HepG2 (cell line): Measurements from ENCODE around the gene MCAT. TPM values are rescaled to one million over a fixed set of nuclear protein-coding genes. Genes with fewer than 3 reads are reported as not detected.
A peak's percentile ranks its signal among the peaks of the same experiment; 100 is the strongest.

ENCODE experiments used
- ATAC-seq: fragments of 200-7000 bp; cut with Tn5 transposase; 3 replicates; pipeline ENCODE4 v1.9.1; 2020; ENCODE audit warnings: mild to moderate bottlenecking, moderate library complexity
- BruUV-seq: library from RNA; stranded (reverse); fragments of 400-500 nt; replicated peaks from 2 replicates; lab custom pipeline; 2021; lab: Mats Ljungman, UMichigan
- CTCF ChIA-PET: fragments of 300-600 bp; formaldehyde crosslinking; extraction: SDS; loops from one replicate; lab custom pipeline; 2021; ENCODE audit warnings: low total read pairs, inconsistent platforms, low intra/inter-chr PET ratio; lab: Yijun Ruan, JAX
- POLR2A ChIA-PET: fragments of 350-600 bp; sonication (Branson Sonifier 250); formaldehyde crosslinking; loops from one replicate; lab custom pipeline; 2020; ENCODE audit warnings: antibody characterized with exemption, inconsistent platforms; lab: Yijun Ruan, JAX
- DNase-seq: peaks from one replicate; pipeline ENCODE4 v3.0.0-alpha.2; 2015; ENCODE audit warnings: low spot score
- FAIRE-seq: peaks from 3 replicates; lab custom pipeline; 2011; peaks lifted over from hg19 to GRCh38; lab: Jason Lieb, UNC
- H2AFZ ChIP-seq: one replicate; pipeline ENCODE4 v1.6.1; 2011; ENCODE audit warnings: low read length, inconsistent platforms
- H3K27ac ChIP-seq: fragments of 300-600 bp; 3 replicates; pipeline ENCODE4 v1.8.0; 2011; ENCODE audit warnings: mixed run types, mild to moderate bottlenecking, mixed read lengths, low read length, inconsistent platforms; ENCODE audit not compliant: insufficient read depth; ENCODE audit errors: extremely low read length
- H3K27me3 ChIP-seq, 2 experiments: fragments of 200-600 bp in 1 of 2; 2 replicates in 1 of 2; 3 replicates in 1 of 2; pipeline versions ENCODE4 v1.6.0 to v1.8.0; 2011; ENCODE audit warnings: low read length in 2 of 2, mild to moderate bottlenecking in 2 of 2, moderate library complexity in 2 of 2, inconsistent platforms in 1 of 2; ENCODE audit not compliant: insufficient read depth in 2 of 2, control insufficient read depth in 1 of 2
- H3K36me3 ChIP-seq, 2 experiments: fragments of 200-600 bp in 1 of 2; replicated peaks in 1 of 2; 2 replicates in 1 of 2; 3 replicates in 1 of 2; pipeline versions ENCODE4 v1.5.1 to v1.8.0; 2011; ENCODE audit warnings: low read length in 2 of 2, inconsistent platforms in 1 of 2; ENCODE audit not compliant: insufficient read depth in 2 of 2, control insufficient read depth in 1 of 2
- H3K4me1 ChIP-seq: 2 replicates; pipeline ENCODE4 v1.5.1; 2012; ENCODE audit warnings: low read length, inconsistent platforms; ENCODE audit not compliant: insufficient read depth
- H3K4me2 ChIP-seq: 2 replicates; pipeline ENCODE4 v1.6.0; 2011; ENCODE audit warnings: low read depth, low read length, inconsistent platforms
- H3K4me3 ChIP-seq, 3 experiments: fragments of 200-600 bp in 1 of 3; sonication (generic), shearing (Covaris generic) in 1 of 3; replicated peaks in 1 of 3; 2 replicates each; pipeline ENCODE4 v1.5.1; 2011 to 2016; ENCODE audit warnings: low read length in 3 of 3, inconsistent platforms in 2 of 3, low read depth in 2 of 3, mild to moderate bottlenecking in 2 of 3, control low read depth in 1 of 3, mixed read lengths in 1 of 3; ENCODE audit not compliant: insufficient read depth in 1 of 3
- H3K79me2 ChIP-seq: one replicate; pipeline ENCODE4 v1.6.1; 2011; ENCODE audit warnings: low read length, inconsistent platforms; ENCODE audit not compliant: insufficient read depth
- H3K9ac ChIP-seq: 2 replicates; pipeline ENCODE4 v1.6.0; 2011; ENCODE audit warnings: mild to moderate bottlenecking, low read depth, low read length, inconsistent platforms; ENCODE audit not compliant: insufficient read depth
- H3K9me3 ChIP-seq: 2 replicates; pipeline ENCODE4 v1.5.1; 2012; ENCODE audit warnings: mild to moderate bottlenecking, low read length
- H4K20me1 ChIP-seq: 2 replicates; pipeline ENCODE4 v1.6.0; 2011; ENCODE audit warnings: inconsistent platforms, mild to moderate bottlenecking, low read length, moderate library complexity; ENCODE audit not compliant: insufficient read depth
- CHD2 ChIP-seq: IDR thresholded peaks from 2 replicates; pipeline ENCODE4 v1.6.1; 2011; ENCODE audit warnings: low read depth, low read length, improper control_type of control experiment
- ELF1 ChIP-seq: sonication (generic); formaldehyde crosslinking; IDR thresholded peaks from 2 replicates; pipeline ENCODE4 v1.4.0; 2020; ENCODE audit warnings: missing genetic modification reagents
- HNRNPLL ChIP-seq: fragments of 200-400 bp; formaldehyde crosslinking; IDR thresholded peaks from 2 replicates; pipeline ENCODE4 v1.6.1; 2017; ENCODE audit warnings: mild to moderate bottlenecking, low read depth, low read length; ENCODE audit not compliant: poor library complexity, severe bottlenecking
- NR2F1 ChIP-seq, 2 experiments: fragments of 450-650 bp in 1 of 2; formaldehyde crosslinking in 1 of 2; IDR thresholded peaks; 2 replicates each; pipeline versions ENCODE4 v1.5.0 to v1.6.1; 2016 to 2020; ENCODE audit warnings: mild to moderate bottlenecking in 1 of 2, missing compliant biosample characterization in 1 of 2, missing genetic modification reagents in 1 of 2, moderate library complexity in 1 of 2
- SOX13 ChIP-seq, 3 experiments: fragments of 450-650 bp in 1 of 3; sonication (generic) in 1 of 3; formaldehyde crosslinking in 1 of 3; IDR thresholded peaks in 2 of 3; conservative IDR thresholded peaks in 1 of 3; 2 replicates each; pipeline versions ENCODE4 v1.5.0 to v1.6.1; 2016 to 2020; ENCODE audit warnings: antibody characterized with exemption in 1 of 3, mild to moderate bottlenecking in 1 of 3, missing compliant biosample characterization in 1 of 3, missing genetic modification reagents in 1 of 3, moderate library complexity in 1 of 3
- ZMYM2 ChIP-seq: sonication (generic); formaldehyde crosslinking; IDR thresholded peaks from 2 replicates; pipeline ENCODE4 v1.8.0; 2022; ENCODE audit warnings: mild to moderate bottlenecking, missing genetic modification reagents
- ZNF451 ChIP-seq: sonication (generic); formaldehyde crosslinking; IDR thresholded peaks from 2 replicates; pipeline ENCODE4 v1.5.0; 2020; ENCODE audit warnings: mild to moderate bottlenecking, missing genetic modification reagents
- ZNF564 ChIP-seq: sonication (generic); formaldehyde crosslinking; IDR thresholded peaks from 2 replicates; pipeline ENCODE4 v1.8.1; 2023; ENCODE audit warnings: mild to moderate bottlenecking, missing genetic modification reagents
- ZNF768 ChIP-seq: sonication (generic); formaldehyde crosslinking; IDR thresholded peaks from 2 replicates; pipeline ENCODE4 v1.4.0; 2020; ENCODE audit warnings: missing genetic modification reagents
- WGBS: methylation state at CpG from one replicate; pipeline ENCODE4 v1.1.6; 2017; ENCODE audit warnings: low lambda C conversion rate; 5-methylcytosine and 5-hydroxymethylcytosine counted together
- in situ Hi-C: cut with HindIII; loops from 2 replicates; pipeline ENCODE4 v1.10.0; 2017; ENCODE audit warnings: low pct_unique_long_range_greater_than_20kb; ENCODE audit not compliant: extremely low pct_ligation_motif_present
- intact Hi-C: fragments of 100-400 bp; cut with micrococcal nuclease; formaldehyde crosslinking; loops from one replicate; pipeline ENCODE4 v1.10.0; 2022; ENCODE audit not compliant: unreplicated experiment
- polyA plus RNA-seq, 8 experiments: library from polyadenylated mRNA; depleted of rRNA in 3 of 8; stranded (reverse) in 7 of 8; unstranded in 1 of 8; fragments of >200 nt; fragmentation: Illumina TruSeq in 4 of 8; extraction: Trizol in 4 of 8; gene quantifications; 2 replicates each; pipeline versions ENCODE4 v1.2.1 to v1.2.3, GENCODE V29; 2011 to 2016; ENCODE audit warnings: low read depth in 4 of 8, missing spikeins in 1 of 8, mixed read lengths in 1 of 8; ENCODE audit not compliant: insufficient read depth in 1 of 8
- total RNA-seq, 5 experiments: library from RNA; depleted of rRNA; stranded (reverse); fragments of >200 nt; fragmentation: Illumina TruSeq; extraction: Trizol; gene quantifications; 2 replicates each; pipeline ENCODE4 v1.2.3, GENCODE V29; 2016; ENCODE audit warnings: low read depth in 1 of 5

The MCAT gene
- total and polyA plus RNA-seq, 2 of the 13 experiments (the other 11 are each of a cell fraction or from before 2014, with no cell fraction given) = 9.3 to 16.7 TPM

- TF ChIP-seq ZMYM2 (CRISPR knock-in tag) = no peak
- no peak for TF ChIP-seq NR2F1 (CRISPR knock-in tag; IDR thresholded peaks at IDR 0.05)
- no peak for TF ChIP-seq CHD2
- peak; percentile 26 for TF ChIP-seq HNRNPLL
- TF ChIP-seq SOX13 (IDR thresholded peaks at IDR 0.05) = no peak
- no peak for TF ChIP-seq SOX13 (CRISPR knock-in tag; conservative IDR thresholded peaks at IDR 0.05 in 1 of 2, IDR thresholded peaks at IDR 0.05 in 1 of 2)
- no peak for TF ChIP-seq ZNF564 (CRISPR knock-in tag)
- TF ChIP-seq ZNF451 = no peak
Measured at GRCh38 chr22:43162412-43163150, 19.4 kb upstream of the MCAT start (continued).

- 71% methylated on average over 2 of the region's 8 CpGs for WGBS
- ChIA-PET CTCF (no interaction called here), POLR2A (no interaction called here)
- H4K20me1 ChIP-seq = no peaks in the 10 kb centered on the region
- no peaks in the 10 kb centered on the region for H3K9me3 ChIP-seq
- H3K36me3 ChIP-seq = no peaks in the 10 kb centered on the region
- TF ChIP-seq ELF1 (CRISPR knock-in tag) = no peak
- TF ChIP-seq ZNF768 (CRISPR knock-in tag) = peak; percentile 93
- no peak overlapping the region for H3K4me2 ChIP-seq
- in situ Hi-C loops (no loop called here), intact Hi-C loops (no loop called here)
- no TSS peak for BruUV-seq
- H3K27ac ChIP-seq = no peak overlapping the region
- H2AFZ ChIP-seq = no peak overlapping the region
- no peak overlapping the region for H3K4me3 ChIP-seq
- H3K9ac ChIP-seq = no peak overlapping the region
- no peaks in the 10 kb centered on the region for H3K79me2 ChIP-seq
- H3K27me3 ChIP-seq = peaks cover 8 to 17% of the 10 kb centered on the region in 2 experiments; a peak in 4 of 5 replicates
- DNase-seq (no peak), ATAC-seq (no peak), FAIRE-seq (no peak)
- H3K4me1 ChIP-seq = peaks cover 26% of the 10 kb centered on the region
Measured at GRCh38 chr22:43160497-43161126, 17.4 kb upstream of the MCAT start.
